Trophoblast cell (in vitro differentiated cells and primary cell): ENCODE measurements around the gene SMG7.

Source experiments
- DNase-seq, 2 donors: peaks; one replicate each; pipeline ENCODE4 v3.0.0-alpha.2; 2016
- H2AFZ ChIP-seq: 2 replicates; pipeline ENCODE4 v1.6.1; 2013; ENCODE audit warnings: low read length, moderate library complexity, mild to moderate bottlenecking; ENCODE audit not compliant: insufficient read depth, poor library complexity
- H2AK5ac ChIP-seq: 2 replicates; pipeline ENCODE4 v1.6.1; 2013; ENCODE audit warnings: mild to moderate bottlenecking, low read length
- H2BK120ac ChIP-seq: 2 replicates; pipeline ENCODE4 v1.6.1; 2013; ENCODE audit warnings: low read length, mild to moderate bottlenecking, moderate library complexity; ENCODE audit not compliant: insufficient read depth, poor library complexity
- H2BK12ac ChIP-seq: 2 replicates; pipeline ENCODE4 v1.6.1; 2013; ENCODE audit warnings: mild to moderate bottlenecking, low read length, moderate library complexity
- H2BK5ac ChIP-seq: 2 replicates; pipeline ENCODE4 v1.6.1; 2013; ENCODE audit warnings: low read length, low read depth, moderate library complexity, mild to moderate bottlenecking; ENCODE audit not compliant: poor library complexity
- H3K14ac ChIP-seq: 2 replicates; pipeline ENCODE4 v1.6.1; 2013; ENCODE audit warnings: mild to moderate bottlenecking, low read length
- H3K18ac ChIP-seq: 2 replicates; pipeline ENCODE4 v1.6.1; 2013; ENCODE audit warnings: mild to moderate bottlenecking, low read length
- H3K23ac ChIP-seq: 2 replicates; pipeline ENCODE4 v1.6.1; 2013; ENCODE audit warnings: low read length
- H3K27ac ChIP-seq: 2 replicates; pipeline ENCODE4 v1.5.1; 2013; ENCODE audit warnings: low read depth, mild to moderate bottlenecking, inconsistent platforms, low read length, moderate library complexity
- H3K27me3 ChIP-seq: 2 replicates; pipeline ENCODE4 v1.6.1; 2013; ENCODE audit warnings: inconsistent platforms, mild to moderate bottlenecking, low read length, moderate library complexity; ENCODE audit not compliant: insufficient read depth
- H3K36me3 ChIP-seq, 2 experiments: 1 replicate in 1 of 2; 2 replicates in 1 of 2; pipeline ENCODE4 v1.6.1; 2013; ENCODE audit warnings: low read length in 2 of 2, mild to moderate bottlenecking in 2 of 2, moderate library complexity in 1 of 2; ENCODE audit not compliant: insufficient read depth in 2 of 2, control insufficient read depth in 1 of 2
- H3K4ac ChIP-seq: 2 replicates; pipeline ENCODE4 v1.6.1; 2013; ENCODE audit warnings: low read depth, mild to moderate bottlenecking, low read length, moderate library complexity
- H3K4me1 ChIP-seq, 2 experiments: 1 replicate in 1 of 2; 2 replicates in 1 of 2; pipeline ENCODE4 v1.6.1; 2013; ENCODE audit warnings: low read length in 2 of 2, mild to moderate bottlenecking in 2 of 2, moderate library complexity in 1 of 2; ENCODE audit not compliant: insufficient read depth in 2 of 2, control insufficient read depth in 1 of 2
- H3K4me2 ChIP-seq: 2 replicates; pipeline ENCODE4 v1.6.1; 2013; ENCODE audit warnings: inconsistent platforms, mild to moderate bottlenecking, low read length, moderate library complexity
- H3K4me3 ChIP-seq: 2 replicates; pipeline ENCODE4 v1.5.1; 2013; ENCODE audit warnings: mild to moderate bottlenecking, low read depth, low read length, inconsistent platforms
- H3K79me1 ChIP-seq: one replicate; pipeline ENCODE4 v1.6.1; 2013; ENCODE audit warnings: low read length
- H3K79me2 ChIP-seq: 2 replicates; pipeline ENCODE4 v1.6.1; 2013; ENCODE audit warnings: low read length, mild to moderate bottlenecking; ENCODE audit not compliant: control insufficient read depth, insufficient read depth, poor library complexity
- H3K9ac ChIP-seq: 2 replicates; pipeline ENCODE4 v1.6.1; 2013; ENCODE audit warnings: mild to moderate bottlenecking, low read length
- H3K9me3 ChIP-seq: 2 replicates; pipeline ENCODE4 v1.6.1; 2013; ENCODE audit warnings: low read depth, mild to moderate bottlenecking, control low read depth, inconsistent platforms, low read length; ENCODE audit not compliant: insufficient read depth
- H4K12ac ChIP-seq: 2 replicates; pipeline ENCODE4 v1.6.1; 2013; ENCODE audit warnings: low read depth, mild to moderate bottlenecking, low read length, moderate library complexity
- H4K8ac ChIP-seq: 2 replicates; pipeline ENCODE4 v1.6.1; 2013; ENCODE audit warnings: low read depth, mild to moderate bottlenecking, low read length, moderate library complexity
- H4K91ac ChIP-seq: one replicate; pipeline ENCODE4 v1.6.1; 2013; ENCODE audit warnings: low read depth, mild to moderate bottlenecking, low read length, moderate library complexity
- WGBS: extraction: QIAGEN DNeasy Blood & Tissue Kit; methylation state at CpG from one replicate; pipeline ENCODE4 v1.1.7; 2013; ENCODE audit warnings: missing lambda C conversion rate; ENCODE audit not compliant: insufficient read length, insufficient coverage; ENCODE audit errors: extremely low coverage; 5-methylcytosine and 5-hydroxymethylcytosine counted together

The SMG7 gene

DNA sequence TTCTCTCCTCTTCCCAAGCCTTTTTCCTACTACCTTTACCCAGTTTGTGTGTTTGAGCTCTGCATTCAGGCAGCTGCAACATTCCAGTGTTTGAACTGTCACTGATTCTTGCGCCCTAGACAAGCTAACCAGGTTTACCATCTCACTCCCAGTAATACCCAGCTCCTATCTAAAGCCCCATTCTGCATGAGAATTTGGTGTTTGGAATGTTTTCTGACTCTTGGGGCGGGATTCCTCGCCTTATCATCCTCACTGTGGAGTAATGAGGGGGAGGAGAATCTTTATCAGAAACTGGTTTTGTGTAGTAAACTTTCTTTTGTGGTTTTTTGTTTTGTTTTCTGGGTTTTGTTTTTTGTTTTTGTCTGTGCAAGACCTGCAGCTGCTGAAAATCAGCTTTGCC is 81.5 kb downstream of the SMG7 start:
- Histone ChIP-seq H2BK120ac (no peak overlapping the region), H2BK5ac (no peak overlapping the region), H4K12ac (no peak overlapping the region), H2AK5ac (no peak overlapping the region), H3K23ac (no peak overlapping the region), H3K4me3 (no peak overlapping the region), H2BK12ac (no peak overlapping the region), H3K79me2 (no peaks in the 10 kb centered on the region), H3K4ac (no peak overlapping the region), H3K27me3 (no peaks in the 10 kb centered on the region), H3K4me1 (no peaks in the 10 kb centered on the region), H3K27ac (no peak overlapping the region), H3K36me3 (peaks cover 21 to 44% of the 10 kb centered on the region in 2 experiments), H3K14ac (no peak overlapping the region), H3K9ac (no peak overlapping the region), H3K9me3 (no peaks in the 10 kb centered on the region), H4K91ac (no peak overlapping the region), H3K4me2 (no peak overlapping the region), H3K79me1 (no peaks in the 10 kb centered on the region), H3K18ac (no peak overlapping the region), H4K8ac (no peak overlapping the region), H2AFZ (no peak overlapping the region)
- no CpG with 5 or more reads among the region's 3 CpGs for WGBS
- DNase-seq: peak in 1 of 2 donors; percentile 37

DNA sequence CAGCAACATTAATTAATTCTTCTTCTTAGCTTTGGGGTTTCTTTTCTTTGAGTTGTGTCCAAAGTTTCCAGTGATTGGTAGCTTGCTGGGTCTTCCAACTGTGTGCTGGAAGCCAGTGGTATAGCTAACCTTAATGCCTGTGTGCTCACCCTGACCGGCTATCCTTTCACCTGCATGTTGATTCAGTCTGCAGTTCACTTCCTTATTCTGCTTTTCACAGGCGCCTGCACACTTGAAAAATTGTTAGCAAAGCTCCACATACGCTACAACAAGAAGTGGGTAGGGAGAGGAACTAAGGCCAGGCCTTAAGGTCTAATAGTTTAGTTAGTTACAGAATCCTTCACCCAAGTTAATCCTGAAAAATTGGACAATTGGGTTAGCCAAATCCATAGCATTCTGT is 82.3 kb downstream of the SMG7 start:
- DNase-seq: no peak
- no peak overlapping the region for H3K9ac ChIP-seq
- no peak overlapping the region for H3K14ac ChIP-seq
- no peak overlapping the region for H3K4me3 ChIP-seq
- no peaks in the 10 kb centered on the region for H3K79me2 ChIP-seq
- no peak overlapping the region for H4K8ac ChIP-seq
- WGBS: no CpG with 5 or more reads among the region's 3 CpGs
- no peak overlapping the region for H3K27ac ChIP-seq
- H4K91ac ChIP-seq: no peak overlapping the region
- peaks cover 21 to 40% of the 10 kb centered on the region in 2 experiments for H3K36me3 ChIP-seq
- H3K4ac ChIP-seq: no peak overlapping the region
- H3K79me1 ChIP-seq: no peaks in the 10 kb centered on the region
- H2AFZ ChIP-seq: no peak overlapping the region
- no peak overlapping the region for H2AK5ac ChIP-seq
- no peak overlapping the region for H3K23ac ChIP-seq
- no peaks in the 10 kb centered on the region for H3K4me1 ChIP-seq
- no peak overlapping the region for H3K18ac ChIP-seq
- H2BK120ac ChIP-seq: no peak overlapping the region
- no peak overlapping the region for H4K12ac ChIP-seq
- no peaks in the 10 kb centered on the region for H3K27me3 ChIP-seq
- H2BK5ac ChIP-seq: no peak overlapping the region
- H3K4me2 ChIP-seq: no peak overlapping the region
- no peak overlapping the region for H2BK12ac ChIP-seq
- H3K9me3 ChIP-seq: no peaks in the 10 kb centered on the region

DNA sequence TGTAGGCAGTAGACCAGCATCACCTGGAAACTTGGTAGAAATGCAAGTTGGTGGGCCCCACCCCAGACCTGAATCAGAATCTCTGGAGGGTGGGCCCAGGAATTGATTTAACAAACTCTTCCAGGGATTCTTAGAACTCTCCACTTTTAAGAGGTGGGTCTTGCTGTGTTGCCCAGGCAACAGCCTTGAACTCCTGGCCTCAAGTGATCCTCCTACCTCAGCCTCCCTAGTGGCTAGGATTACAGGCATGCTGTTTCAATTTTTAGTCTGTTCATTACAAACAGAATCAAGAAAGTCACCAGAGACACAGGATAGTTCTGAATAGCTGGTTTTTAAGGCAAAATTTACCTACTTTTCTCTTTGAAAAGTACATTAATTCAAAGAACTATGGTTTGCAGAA is 86.8 kb downstream of the SMG7 start:
- H3K9ac ChIP-seq: no peak overlapping the region
- no peak overlapping the region for H4K8ac ChIP-seq
- no peaks in the 10 kb centered on the region for H3K79me1 ChIP-seq
- no peak overlapping the region for H3K4me3 ChIP-seq
- H3K14ac ChIP-seq: no peak overlapping the region
- H3K27ac ChIP-seq: no peak overlapping the region
- DNase-seq: no peak
- no peak overlapping the region for H3K23ac ChIP-seq
- peaks cover 0 to 3% of the 10 kb centered on the region in 2 experiments for H3K4me1 ChIP-seq
- peaks cover 3 to 16% of the 10 kb centered on the region in 2 experiments for H3K36me3 ChIP-seq
- no peak overlapping the region for H4K91ac ChIP-seq
- H3K79me2 ChIP-seq: no peaks in the 10 kb centered on the region
- no peak overlapping the region for H2AK5ac ChIP-seq
- no peaks in the 10 kb centered on the region for H3K27me3 ChIP-seq
- H3K9me3 ChIP-seq: no peaks in the 10 kb centered on the region
- H4K12ac ChIP-seq: no peak overlapping the region
- no peak overlapping the region for H2AFZ ChIP-seq
- no peak overlapping the region for H2BK12ac ChIP-seq
- no peak overlapping the region for H2BK120ac ChIP-seq
- no peak overlapping the region for H3K4ac ChIP-seq
- no peak overlapping the region for H3K4me2 ChIP-seq
- H2BK5ac ChIP-seq: no peak overlapping the region
- H3K18ac ChIP-seq: no peak overlapping the region

DNA sequence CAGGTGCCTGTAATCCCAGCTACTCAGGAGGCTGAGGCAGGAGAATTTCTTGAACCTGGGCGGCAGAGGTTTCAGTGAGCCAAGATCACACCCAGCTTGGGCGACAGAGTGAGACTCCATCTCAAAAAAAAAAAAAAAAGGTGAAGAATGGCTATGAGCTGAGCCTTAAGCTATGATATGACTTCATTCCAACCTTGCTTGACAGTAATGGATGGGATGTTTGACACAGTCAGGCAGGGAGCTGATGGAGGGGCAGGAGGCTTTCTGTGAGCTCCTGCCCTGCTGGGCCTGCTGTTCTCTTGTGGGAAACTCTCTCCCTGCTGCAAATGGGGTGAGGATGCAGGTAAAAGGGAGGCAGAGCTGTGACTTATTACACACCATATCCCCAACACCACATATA is 90.4 kb downstream of the SMG7 start:
- no peak overlapping the region for H2BK12ac ChIP-seq
- peaks cover 5 to 9% of the 10 kb centered on the region in 2 experiments for H3K36me3 ChIP-seq
- H3K4me3 ChIP-seq: no peak overlapping the region
- no peak overlapping the region for H3K4ac ChIP-seq
- H3K9ac ChIP-seq: no peak overlapping the region
- no peak overlapping the region for H3K4me2 ChIP-seq
- H3K4me1 ChIP-seq: peaks cover under 1 to 3% of the 10 kb centered on the region in 2 experiments
- no peak overlapping the region for H3K27ac ChIP-seq
- H3K23ac ChIP-seq: no peak overlapping the region
- no peak overlapping the region for H3K18ac ChIP-seq
- H2BK5ac ChIP-seq: no peak overlapping the region
- H2AFZ ChIP-seq: no peak overlapping the region
- H3K27me3 ChIP-seq: no peaks in the 10 kb centered on the region
- WGBS: no CpG with 5 or more reads among the region's 2 CpGs
- DNase-seq: no peak
- no peak overlapping the region for H2BK120ac ChIP-seq
- H3K79me2 ChIP-seq: no peaks in the 10 kb centered on the region
- H4K12ac ChIP-seq: no peak overlapping the region
- no peak overlapping the region for H2AK5ac ChIP-seq
- H4K8ac ChIP-seq: no peak overlapping the region
- H3K79me1 ChIP-seq: no peaks in the 10 kb centered on the region
- H4K91ac ChIP-seq: no peak overlapping the region
- H3K9me3 ChIP-seq: no peaks in the 10 kb centered on the region
- H3K14ac ChIP-seq: no peak overlapping the region
